H4 (cell line): ENCODE measurements around the gene STK32C. TPM values are rescaled to one million over a fixed set of nuclear protein-coding genes. Genes with fewer than 3 reads are reported as not detected.

Source experiments
- total RNA-seq: library from RNA; depleted of rRNA; stranded (reverse); fragments of >200 nt; shearing (Covaris generic); gene quantifications from 2 replicates; pipeline ENCODE4 v1.2.3, GENCODE V29; 2014; rRNA removed

The STK32C gene
- total RNA-seq, 1 experiment from 2014 or later: 13.8 TPM

Other genes starting within 250 kb of the STK32C start
- gene JAKMIP3, start 242.0 kb downstream of the STK32C start, total RNA-seq: 0.43 and 0.81 TPM in 2 replicates
- 18.0 and 19.6 TPM in 2 replicates for gene DPYSL4, start 121.0 kb downstream of the STK32C start, total RNA-seq
- 4.7 and 7.9 TPM in 2 replicates for gene LRRC27, start 24.2 kb upstream of the STK32C start, total RNA-seq
- 2.2 and 6.2 TPM in 2 replicates for gene PWWP2B, start 89.2 kb upstream of the STK32C start, total RNA-seq
- 15.8 and 21.0 TPM in 2 replicates for gene INPP5A, start 229.8 kb upstream of the STK32C start, total RNA-seq